NCI-H1436 (cell line): ENCODE data around the gene ARL15.
"Not testable (repeated sequence)": the region's sequence is repeated elsewhere in the genome, so short reads cannot be mapped to it uniquely, and the experiment has no call there.

ENCODE experiments used
- DNase-seq: peaks from one replicate; lab custom pipeline; 2025; lab: John Stamatoyannopoulos, UW

Gene ARL15

DNA sequence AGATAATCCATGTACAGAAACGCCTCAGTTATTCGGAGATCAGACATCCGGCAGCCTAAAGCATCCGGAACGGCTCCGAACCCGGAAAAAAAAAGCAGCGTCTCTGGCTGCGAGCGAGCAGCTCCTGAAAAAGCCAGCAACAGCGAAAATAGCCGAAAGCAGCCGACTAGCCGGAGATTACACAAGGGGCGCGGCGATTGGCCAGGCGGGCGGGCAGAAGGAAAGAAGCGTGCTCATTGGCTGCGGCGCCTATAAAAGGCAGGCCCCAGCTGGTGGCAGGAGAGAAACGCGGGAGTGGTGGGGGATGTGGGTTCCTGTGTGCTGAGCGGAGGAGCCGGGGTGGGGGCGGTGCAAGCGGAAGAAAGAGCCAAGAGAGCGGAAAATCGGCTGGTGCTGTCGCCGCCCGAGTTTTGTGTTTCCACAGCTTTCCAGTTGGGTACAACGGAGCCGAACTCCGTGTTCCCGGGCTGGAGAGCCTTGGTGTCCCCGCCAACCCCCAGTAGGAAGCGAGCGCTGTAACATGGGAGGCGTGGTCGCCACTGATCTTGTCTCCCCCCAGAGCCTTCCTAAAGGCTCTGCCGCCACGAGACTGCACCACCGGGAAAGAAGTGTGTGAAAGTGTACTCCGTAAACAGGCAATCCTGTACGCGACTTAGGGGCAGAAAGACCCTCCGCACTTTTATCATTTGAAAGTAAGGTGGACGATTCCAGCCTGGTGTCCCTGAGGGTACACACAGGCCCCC, at the start of gene ARL15:
Gene ARL15, minus strand, starts transcription at position 141 of the 743 bp plus-strand sequence.
- DNase-seq = peak; percentile 96

- no peak for DNase-seq
These were observed 49.7 kb upstream of the ARL15 start for GRCh38 chr5:54360089-54360488.

DNA sequence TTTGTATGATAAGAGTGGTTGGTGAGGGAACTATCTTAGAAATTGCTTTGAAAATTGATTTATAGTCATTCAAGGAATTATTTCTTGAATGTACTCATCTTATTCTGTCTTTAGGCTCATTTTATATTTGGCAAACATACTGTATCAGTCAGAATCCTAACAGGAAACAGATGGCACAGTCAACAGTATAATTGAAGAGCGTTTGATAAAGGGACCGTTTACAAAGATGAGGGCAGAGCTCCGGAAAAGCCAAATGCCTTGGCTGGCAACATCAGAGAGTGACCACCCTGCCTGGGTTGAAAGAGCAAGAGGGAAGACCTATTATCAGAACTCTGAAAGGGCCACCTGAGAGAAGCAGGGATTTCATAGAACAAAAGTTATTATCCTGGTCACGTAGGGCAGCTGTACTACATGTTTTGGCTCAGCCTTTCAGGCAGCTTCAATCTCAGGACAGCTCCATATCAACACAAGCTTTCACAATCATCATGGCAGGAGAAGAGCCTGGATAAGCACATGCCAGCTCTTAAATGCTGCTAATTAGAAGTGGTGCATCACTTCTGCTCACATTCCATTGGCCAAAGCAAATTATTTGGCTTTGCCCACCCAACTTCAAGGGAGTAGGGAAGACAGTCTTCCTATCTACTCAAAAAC, 47.2 kb upstream of the ARL15 start:
- no peak for DNase-seq

DNA sequence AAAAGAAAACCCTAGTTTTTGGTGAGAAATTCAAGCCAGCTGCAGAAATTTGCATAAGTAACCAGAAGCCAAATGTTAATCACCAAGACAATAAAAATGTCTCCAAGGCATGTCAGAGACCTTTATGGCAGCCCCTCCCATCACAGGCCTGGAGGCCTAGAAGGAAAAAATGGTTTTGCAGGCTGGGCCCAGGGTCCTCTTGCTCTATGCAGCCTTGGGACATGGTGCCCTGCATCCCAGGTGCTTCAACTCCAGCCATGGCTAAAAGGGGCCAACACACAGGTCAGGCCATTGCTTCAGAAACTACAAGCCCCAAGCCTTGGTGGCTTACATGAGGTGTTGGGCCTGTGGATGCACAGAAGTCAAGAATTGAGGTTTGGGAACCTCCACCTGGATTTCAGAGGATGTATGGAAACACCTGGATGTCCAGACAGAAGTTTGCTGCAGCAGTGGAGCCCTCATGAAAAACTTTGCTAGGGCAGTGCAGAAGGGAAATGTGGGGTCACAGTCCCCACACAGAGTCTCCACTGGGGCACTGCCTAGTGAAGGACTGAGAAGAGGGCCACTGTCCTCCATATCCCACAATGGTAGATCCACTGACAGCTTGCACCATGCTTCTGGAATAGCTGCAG, 43.7 kb upstream of the ARL15 start:
- DNase-seq = not testable (repeated sequence)

DNA sequence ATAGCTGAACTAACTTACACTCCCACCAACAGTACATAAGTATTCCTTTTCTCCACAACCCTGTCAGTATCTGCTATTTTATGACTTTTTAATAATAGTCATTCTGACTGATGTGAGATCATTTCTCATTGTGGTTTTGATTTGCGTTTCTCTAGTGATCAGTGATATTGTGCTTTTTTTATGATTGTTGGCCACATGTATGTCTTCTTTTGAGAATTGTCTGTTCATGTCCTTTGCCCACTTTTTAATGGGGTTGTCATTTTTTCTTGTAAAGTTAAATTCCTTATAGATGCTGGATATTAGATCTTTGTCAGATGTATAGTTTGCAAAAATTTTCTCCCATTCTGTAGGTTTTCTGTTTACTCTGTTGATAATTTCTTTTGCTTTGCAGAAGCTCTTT, 42.2 kb upstream of the ARL15 start:
- DNase-seq = not testable (repeated sequence)

- no peak for DNase-seq
These were observed 37.0 kb upstream of the ARL15 start for GRCh38 chr5:54347221-54347865.

DNA sequence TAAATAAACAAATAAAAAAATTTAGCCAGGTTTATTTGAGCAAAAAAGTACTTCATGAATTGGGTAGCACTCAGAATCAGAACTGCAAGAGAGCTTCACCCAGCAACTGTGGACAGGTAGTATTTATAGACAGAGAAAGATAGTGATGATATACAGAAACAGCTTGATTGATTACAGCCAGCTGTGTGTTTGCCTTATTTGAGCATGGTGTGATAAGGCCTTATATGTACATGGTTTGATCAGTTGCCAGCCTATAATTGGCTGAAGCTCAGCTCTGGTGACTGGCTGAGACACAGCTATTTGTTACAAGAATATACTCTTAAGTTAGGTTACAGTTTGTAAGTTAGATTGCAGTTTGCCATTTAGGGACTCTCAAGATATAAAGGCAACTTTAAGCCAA, 34.3 kb upstream of the ARL15 start:
- DNase-seq = no peak

- no peak for DNase-seq
These were observed 31.6 kb upstream of the ARL15 start for GRCh38 chr5:54341971-54342370.

DNA sequence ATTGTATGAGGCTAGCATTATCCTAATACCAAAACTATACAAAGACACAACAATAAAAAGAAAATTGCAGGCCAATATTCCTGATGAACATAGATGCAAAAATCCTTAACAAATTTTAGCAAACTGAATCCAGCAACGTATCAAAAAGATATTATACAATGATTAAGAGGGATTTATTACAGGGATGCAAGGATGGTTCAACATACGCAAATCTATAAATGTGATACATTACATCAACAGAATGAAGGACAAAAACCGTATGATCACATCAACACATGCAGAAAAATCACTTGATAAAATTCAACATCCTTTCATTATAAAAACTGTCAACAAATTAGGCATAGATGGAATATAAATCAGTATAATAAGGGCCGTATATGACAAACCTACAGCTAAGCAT, 27.1 kb upstream of the ARL15 start:
- no peak for DNase-seq

- DNase-seq = no peak
These were observed 22.3 kb upstream of the ARL15 start for GRCh38 chr5:54332720-54333119.

- DNase-seq = no peak
These were observed 19.6 kb upstream of the ARL15 start for GRCh38 chr5:54329731-54330709.

- DNase-seq = no peak
These were observed 16.4 kb upstream of the ARL15 start for GRCh38 chr5:54326662-54327270.

DNA sequence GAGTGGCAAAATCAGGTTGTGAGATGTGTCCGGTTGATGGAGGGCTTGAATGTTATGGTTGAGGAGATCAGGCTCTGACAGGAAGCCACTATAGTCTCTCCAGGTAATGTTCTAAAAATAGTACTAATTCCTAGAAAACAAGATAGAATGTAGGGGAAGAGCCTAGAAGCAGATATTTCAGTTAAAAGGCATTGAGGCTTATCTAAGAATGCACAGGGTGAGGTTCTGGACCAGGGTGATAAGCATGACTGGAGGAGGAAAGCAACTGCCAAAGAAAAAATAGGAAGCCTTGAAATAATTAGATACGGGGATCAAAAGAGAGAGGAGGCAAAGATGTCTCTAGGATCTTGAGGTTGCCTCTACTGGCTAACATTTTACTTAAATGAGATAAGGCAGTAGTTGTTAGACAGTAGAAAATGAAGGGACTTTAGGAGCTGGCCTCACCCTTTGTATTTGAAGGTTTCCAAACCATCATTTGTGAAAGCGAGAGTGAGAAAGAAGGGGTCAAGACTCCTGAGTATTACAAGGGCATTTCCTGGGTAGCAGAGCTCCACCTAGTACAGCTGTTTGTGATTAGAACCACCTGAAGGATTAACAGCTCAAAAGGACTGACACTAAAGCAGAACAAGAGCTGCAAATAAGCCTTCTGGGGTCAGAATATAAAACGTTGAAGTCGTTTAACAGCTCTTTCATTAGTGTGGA, 15.4 kb upstream of the ARL15 start:
- no peak for DNase-seq

GRCh38 chr5:54325272-54325609, 14.9 kb upstream of the ARL15 start:
- DNase-seq = no peak

- DNase-seq = no peak
These were observed 14.4 kb upstream of the ARL15 start for GRCh38 chr5:54324651-54325271.

- no peak for DNase-seq
These were observed 13.1 kb upstream of the ARL15 start for GRCh38 chr5:54323495-54323894.

GRCh38 chr5:54320256-54320655, 9.9 kb upstream of the ARL15 start:
- no peak for DNase-seq

DNA sequence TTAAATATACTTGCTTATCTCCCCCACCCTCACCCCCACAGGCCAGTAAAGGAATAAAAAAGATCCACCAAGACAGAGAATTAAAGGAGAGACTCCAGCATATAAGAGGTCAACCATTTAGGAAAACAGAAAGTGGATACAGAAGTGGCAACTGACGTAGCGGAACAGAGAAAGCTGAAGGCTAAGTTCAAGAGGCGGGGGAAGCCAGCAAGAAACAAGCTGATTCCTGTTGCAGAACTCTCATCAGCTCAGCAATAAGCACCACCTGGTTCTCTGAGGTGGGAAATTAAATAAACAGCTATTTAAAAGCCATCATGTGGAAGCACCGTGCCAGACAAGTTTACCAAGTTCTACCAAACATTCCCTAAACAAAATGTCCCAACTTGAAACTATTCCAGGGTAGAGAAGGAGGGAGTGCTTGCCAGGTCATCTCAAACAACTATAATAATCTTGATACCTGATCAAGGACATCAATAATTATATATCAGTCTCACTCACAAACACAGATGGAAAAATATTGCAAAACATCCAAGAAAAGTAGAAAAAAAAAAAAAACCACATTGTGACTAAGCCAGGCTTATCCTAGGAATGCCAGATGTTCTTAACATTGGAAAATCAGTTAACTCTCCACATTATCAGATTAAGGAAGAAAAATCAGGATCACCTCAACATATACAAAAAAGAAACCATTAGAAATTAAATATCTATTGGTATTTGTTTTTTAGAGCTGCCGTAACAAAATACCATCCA, 7.3 kb upstream of the ARL15 start:
- no peak for DNase-seq

GRCh38 chr5:54315736-54316528, 5.6 kb upstream of the ARL15 start:
- no peak for DNase-seq
